Glomerular visceral epithelial cell (primary cell): ENCODE results near the gene TMEM94.

ENCODE experiments used
- DNase-seq: peaks from one replicate; pipeline ENCODE4 v3.0.0-alpha.2; 2016; ENCODE audit errors: extremely low spot score

TMEM94 gene

DNA sequence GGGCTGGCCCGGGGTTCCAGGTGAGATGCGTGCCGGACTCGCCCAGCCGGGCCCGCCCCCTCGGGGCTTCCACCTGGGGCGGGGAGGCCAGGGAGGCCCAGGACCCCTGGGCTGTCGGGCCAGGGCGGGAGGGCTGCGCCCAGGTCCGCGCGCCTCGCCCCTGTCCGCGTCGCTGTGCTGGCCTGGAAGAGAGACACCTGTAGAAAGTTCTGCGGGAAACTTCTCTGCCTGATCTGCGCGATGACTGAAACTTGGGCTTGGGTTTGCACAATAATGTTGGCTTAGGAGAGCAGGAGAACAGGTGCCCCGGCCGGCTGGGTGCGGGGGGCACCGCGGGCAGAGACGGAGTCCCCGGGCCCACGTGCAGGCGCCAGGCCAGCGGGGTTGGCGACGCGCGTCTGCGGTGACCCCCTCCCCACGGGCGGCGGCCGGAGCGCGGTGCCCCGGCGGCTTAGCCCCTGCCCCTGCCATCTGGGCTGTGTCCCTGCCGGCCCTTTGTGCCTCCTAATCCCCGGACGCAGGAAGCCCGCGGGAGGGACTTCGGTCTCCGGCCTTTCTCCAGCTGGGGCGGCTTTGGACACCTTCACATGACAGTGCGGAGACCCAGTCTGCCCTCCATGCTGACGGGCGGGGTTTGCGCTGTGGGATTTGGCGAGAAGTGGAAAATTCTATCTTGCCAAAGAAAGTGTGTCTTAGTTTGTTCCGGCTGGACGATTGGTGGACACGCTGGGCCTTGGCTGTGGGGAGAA is 69.5 kb downstream of the TMEM94 start:
- DNase-seq: no peak

GRCh38 chr17:75526555-75527270 is 70.3 kb downstream of the TMEM94 start:
- no peak for DNase-seq

GRCh38 chr17:75530837-75531720 is 74.6 kb downstream of the TMEM94 start:
- DNase-seq: no peak

DNA sequence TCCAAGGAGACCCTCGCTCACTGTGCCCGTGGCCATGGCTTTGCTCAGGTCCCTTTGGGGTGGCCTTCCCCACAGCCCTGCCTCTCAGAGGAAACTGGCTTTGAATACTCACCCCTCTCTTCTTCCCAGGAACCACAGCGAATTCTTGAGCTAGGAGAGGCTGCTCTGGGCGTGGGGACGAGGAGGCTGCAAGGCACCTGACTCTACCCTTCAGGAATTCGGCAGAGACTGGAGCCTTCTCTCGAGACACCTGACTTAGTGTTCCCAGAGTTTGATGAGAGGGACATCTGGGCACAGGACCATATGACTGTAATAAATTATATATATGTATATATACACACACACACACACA is 75.3 kb downstream of the TMEM94 start:
- no peak for DNase-seq

DNA sequence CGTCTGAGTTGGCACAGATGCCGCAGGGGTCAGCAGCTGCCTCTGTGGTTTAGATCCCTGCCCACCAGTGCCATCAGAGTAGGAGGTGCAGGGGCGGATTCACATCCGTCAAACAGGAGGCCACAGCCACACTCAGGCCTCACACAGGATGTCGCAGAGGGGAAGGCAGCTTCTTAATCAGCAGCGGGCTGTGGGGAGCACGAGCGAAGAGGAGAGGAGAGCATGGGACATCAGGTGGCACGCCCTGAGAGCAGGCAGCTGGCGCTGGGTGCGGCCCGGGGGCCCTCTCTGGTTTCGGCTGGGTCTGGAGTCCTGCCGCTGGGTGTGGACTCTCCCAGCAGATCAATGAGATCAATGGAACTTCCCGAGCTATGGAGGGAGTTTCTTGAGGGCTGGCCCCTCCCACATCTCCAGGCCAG is 78.7 kb downstream of the TMEM94 start:
- no peak for DNase-seq

DNA sequence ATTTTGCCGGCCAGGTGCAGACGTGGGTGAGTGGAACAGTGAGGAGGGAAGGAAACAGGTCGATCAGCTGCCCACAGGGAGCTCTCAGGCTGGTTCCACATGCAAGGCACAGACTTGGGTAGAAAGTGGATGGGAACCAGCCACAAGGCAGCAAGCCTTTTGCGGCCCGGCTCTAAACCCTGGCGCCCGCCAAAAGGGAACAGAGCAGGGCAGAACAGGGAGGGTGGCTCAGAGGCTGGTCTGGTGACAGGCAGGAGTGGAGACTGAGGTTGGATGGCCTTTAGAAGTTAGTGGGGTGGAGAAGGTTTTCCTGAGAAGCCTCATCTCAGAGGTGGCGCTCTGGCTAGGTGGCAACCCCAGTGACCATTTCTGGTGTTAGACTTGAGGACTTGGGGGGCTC is 79.4 kb downstream of the TMEM94 start:
- DNase-seq: no peak

DNA sequence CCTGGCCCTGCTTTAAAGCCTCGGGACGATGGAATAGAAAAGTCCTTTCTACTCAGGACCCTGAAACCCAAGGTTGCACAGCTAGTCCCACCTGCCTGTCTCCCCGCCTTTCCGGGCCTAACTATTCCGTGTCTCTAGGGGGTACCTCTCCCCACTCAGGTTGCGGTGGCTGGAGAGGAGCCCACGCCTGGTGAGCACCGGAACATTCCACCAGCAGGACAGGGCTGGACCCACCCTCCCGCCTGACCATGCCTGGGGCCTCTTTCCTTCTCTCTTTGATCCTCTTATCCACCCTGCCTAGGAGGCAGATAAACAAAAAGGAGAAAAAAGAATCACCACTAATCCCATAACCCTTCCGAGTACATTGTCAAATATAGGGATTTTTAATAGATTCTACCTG is 79.9 kb downstream of the TMEM94 start:
- no peak for DNase-seq

DNA sequence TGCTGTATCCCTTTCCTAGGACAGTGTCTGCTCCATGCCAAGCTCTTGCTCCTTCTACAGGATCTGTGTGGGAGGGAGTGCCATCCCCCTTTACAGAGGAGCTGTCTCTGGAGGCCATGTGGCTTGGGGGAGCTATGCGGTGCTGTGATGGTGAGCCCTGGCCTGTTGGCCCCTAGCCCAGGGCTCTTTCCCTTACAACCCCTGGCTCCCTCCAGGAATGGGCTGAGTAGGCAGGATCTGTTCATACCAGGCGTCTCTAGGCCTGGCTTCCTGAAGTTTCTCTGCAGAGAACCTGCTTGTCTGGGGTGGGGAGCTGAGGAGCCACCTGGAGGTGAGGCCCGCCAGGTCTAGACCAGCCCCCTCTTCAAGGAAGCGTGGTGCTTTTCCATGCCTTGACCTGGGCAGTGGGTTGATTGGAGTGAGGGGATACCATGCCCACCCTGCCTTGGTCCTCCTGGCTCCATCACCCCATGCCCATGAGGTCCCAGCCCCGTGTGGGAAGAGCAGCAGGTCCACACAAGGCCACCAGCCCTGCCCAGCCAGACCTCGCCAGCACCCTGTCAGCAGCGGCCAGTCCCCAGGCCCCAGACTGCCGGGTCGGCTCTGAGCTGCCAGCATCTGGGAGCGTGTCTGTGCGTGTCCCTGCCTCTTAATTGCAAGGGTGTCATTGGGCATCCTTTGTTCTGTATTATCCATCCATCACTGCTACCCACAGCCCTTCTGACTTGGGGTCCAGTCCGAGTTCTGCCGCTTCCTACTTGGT is 83.7 kb downstream of the TMEM94 start:
- no peak for DNase-seq

DNA sequence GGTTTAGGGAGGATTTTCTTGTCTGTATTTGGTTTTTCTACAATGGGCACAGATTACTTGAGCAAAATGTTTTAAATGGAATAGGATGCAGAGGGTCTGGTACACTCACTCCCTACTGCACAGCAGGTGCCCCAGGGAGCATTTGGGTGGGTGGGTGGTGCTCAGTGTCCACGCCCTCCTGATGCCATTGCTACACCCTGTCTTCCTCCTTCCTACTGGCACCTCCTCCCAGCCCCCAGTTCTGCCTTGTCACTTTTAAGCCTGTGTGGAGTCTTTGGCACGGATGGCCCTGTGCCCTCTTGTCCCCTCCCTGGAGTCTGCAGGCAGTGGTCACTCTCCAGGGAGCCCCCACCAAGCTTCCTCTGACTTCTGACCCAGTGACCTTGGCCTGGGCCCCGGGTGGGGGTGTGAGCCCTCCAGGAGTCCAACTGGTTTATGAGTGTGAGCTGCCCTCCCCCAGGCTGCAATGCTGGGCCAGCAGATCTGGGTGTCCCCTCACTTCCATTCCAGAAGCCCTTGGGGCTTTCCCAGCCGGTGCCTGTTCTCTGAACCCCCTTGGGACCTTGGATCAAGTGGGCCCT is 84.6 kb downstream of the TMEM94 start:
- no peak for DNase-seq

DNA sequence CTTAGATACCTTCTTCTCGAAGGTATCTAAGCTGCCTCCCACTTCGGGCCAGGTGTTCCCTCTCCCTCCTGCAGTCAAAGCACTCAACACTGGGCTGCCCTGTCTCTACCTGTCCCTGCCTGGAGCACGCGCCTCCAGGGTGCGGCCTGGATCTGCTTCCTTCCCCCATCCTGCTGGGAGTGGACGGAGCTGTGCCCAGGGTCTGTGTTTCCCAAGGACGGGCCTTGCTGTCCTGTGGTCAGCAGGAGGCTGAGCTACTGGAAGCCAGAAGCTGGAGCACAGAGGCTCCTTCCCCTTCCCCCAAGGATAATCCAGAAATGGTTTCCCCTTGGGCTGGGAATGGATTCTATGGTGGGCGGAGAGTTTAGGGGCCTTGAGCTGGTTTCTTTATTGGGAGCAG is 85.8 kb downstream of the TMEM94 start:
- DNase-seq: no peak

- DNase-seq: no peak
Observed at GRCh38 chr17:75542728-75543336, 86.4 kb downstream of the TMEM94 start.

GRCh38 chr17:75544250-75544649 is 87.8 kb downstream of the TMEM94 start:
- no peak for DNase-seq

GRCh38 chr17:75546181-75546580 is 89.7 kb downstream of the TMEM94 start:
- DNase-seq: no peak

DNA sequence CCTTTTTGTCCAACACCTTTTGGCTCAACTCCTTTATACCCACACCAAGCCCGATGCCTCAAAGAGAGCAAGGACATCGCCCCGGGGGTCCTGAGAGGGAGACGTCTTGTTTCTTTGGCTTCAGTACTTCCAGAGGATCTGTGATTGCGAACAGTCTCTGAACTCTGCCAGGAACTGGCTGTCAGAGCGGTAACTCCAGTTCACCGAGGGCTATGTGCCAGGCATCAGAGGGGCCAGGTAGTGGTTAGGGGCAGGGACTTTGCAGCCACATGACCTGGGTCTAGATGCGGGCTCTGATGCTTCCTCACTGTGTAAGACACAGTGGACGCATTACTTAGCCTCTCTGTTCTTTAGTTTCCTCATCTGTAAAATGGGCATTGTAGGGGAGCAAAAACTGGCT is 90.7 kb downstream of the TMEM94 start:
- no peak for DNase-seq

DNA sequence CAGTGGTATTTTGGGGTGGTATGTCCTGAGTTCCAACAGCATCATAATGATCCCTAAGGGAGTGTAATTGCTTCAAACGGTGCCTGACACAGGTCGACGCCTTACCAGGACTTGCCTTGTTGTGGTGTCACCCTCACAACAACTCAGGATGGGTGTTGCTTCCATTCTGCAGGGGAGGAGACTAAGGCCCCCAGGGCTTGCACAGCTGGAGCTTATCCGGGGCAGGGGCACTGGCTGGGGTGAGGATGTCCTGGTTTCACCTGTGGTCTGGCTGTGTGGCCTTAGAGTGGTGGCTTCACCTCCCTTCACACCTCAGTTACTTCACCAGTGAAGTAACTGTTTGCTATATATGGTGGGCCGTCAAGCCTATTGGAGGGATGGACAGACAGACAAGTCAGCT is 92.4 kb downstream of the TMEM94 start:
- DNase-seq: no peak
